Right lobe of liver (tissue), 4 donors: ENCODE results near the gene LRRC72.

Experiments used
- CTCF ChIP-seq, 4 donors: fragments of 200-600 bp in 3 of 4; fragments of 450-650 bp in 1 of 4; IDR thresholded peaks; one replicate each; pipeline versions ENCODE4 v1.5.1 to v1.8.0; 2016 to 2022; ENCODE audit warnings: antibody characterized with exemption in 4 of 4, mild to moderate bottlenecking in 2 of 4
- POLR2A ChIP-seq: fragments of 450-650 bp; IDR thresholded peaks from one replicate; pipeline ENCODE4 v1.6.1; 2017; ENCODE audit warnings: antibody characterized with exemption, mild to moderate bottlenecking
- donor health status: DM: no; HTN: no; CAD: no.
- donor health status: DM: no; HTN: no; CAD: no.
- donor health status: DM: no; HTN: yes; CAD: no.

DNA sequence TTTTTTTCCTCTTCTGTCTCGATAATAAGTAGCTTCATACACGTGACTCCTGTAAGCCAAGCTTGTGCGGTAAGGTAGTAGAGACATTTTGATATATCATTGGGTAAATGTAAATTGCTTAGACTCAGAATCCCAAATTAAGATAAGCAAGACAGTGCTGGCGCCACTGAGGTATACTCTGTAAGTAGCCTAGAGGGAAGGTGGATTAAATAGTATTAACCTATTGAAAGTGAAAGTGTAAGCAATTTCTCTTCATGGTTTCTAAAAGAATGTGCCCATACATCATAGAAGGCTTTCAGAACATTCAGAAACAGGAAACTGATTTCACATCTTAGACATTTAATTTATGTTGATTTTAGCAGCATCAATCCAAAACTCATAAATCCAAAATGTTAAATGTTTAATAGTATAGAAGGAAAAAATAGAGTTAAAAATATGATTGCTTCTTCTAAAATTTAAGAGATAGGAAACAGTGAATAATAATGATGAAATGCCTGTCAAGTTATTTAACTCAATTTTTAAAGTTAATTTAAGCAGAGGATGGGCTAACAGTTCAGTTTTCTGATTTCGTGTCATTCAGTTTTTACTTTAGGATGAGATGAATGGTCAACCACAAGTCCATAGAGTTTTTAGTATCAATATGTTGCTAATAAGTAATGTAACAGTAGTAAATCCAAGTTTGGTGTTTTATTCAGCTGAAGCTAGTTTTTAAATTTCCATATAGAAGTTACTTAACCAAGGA lies 36.8 kb downstream of the LRRC72 start:
- no peak for TF ChIP-seq POLR2A
- TF ChIP-seq CTCF (IDR thresholded peaks at IDR 0.05), result no peak
